Nephron progenitor cell (in vitro differentiated cells): ENCODE data around the gene TMEM18.

ENCODE experiments used
- DNase-seq: peaks from one replicate; pipeline ENCODE4 v3.0.0; 2021
- H3K27ac Mint-ChIP-seq: 2 replicates; pipeline ENCODE4 v1.8.0; 2021; ENCODE audit warnings: mild to moderate bottlenecking, moderate library complexity, mixed read lengths
- H3K27me3 Mint-ChIP-seq: 2 replicates; pipeline ENCODE4 v1.8.0; 2021; ENCODE audit warnings: mild to moderate bottlenecking, low read depth, mixed read lengths; ENCODE audit not compliant: poor library complexity
- H3K36me3 Mint-ChIP-seq: 2 replicates; pipeline ENCODE4 v1.8.0; 2021; ENCODE audit warnings: low read depth, mixed read lengths
- H3K4me1 Mint-ChIP-seq: 2 replicates; pipeline ENCODE4 v1.8.0; 2021; ENCODE audit warnings: mixed read lengths
- H3K4me3 Mint-ChIP-seq: 2 replicates; pipeline ENCODE4 v1.8.0; 2021; ENCODE audit warnings: mild to moderate bottlenecking, moderate library complexity, mixed read lengths
- H3K9me3 Mint-ChIP-seq: 2 replicates; pipeline ENCODE4 v1.8.0; 2021; ENCODE audit warnings: mild to moderate bottlenecking, moderate library complexity, mixed read lengths
- CTCF ChIP-seq: fragments of 200-600 bp; sonication (generic); IDR thresholded peaks from 2 replicates; pipeline ENCODE4 v1.5.0; 2021; ENCODE audit warnings: antibody characterized with exemption

Gene TMEM18

GRCh38 chr2:624551-625347 is 52.5 kb downstream of the TMEM18 start:
- Mint-ChIP-seq H3K4me1 (peaks cover 7% of the 10 kb centered on the region), H3K36me3 (no peaks in the 10 kb centered on the region), H3K4me3 (no peak overlapping the region), H3K27me3 (peaks cover 7% of the 10 kb centered on the region), H3K9me3 (peaks cover 3% of the 10 kb centered on the region), H3K27ac (no peak overlapping the region)
- no peak for DNase-seq
- TF ChIP-seq CTCF, result no peak

GRCh38 chr2:624096-624495 is 53.1 kb downstream of the TMEM18 start:
- no peaks in the 10 kb centered on the region for H3K36me3 Mint-ChIP-seq
- H3K27ac Mint-ChIP-seq, result no peak overlapping the region
- H3K4me3 Mint-ChIP-seq, result no peak overlapping the region
- TF ChIP-seq CTCF, result no peak
- DNase-seq, result no peak
- peaks cover 8% of the 10 kb centered on the region for H3K27me3 Mint-ChIP-seq
- H3K4me1 Mint-ChIP-seq, result peaks cover 12% of the 10 kb centered on the region
- peaks cover 4% of the 10 kb centered on the region for H3K9me3 Mint-ChIP-seq

- H3K4me3 Mint-ChIP-seq, result no peak overlapping the region
- DNase-seq, result no peak
- no peaks in the 10 kb centered on the region for H3K36me3 Mint-ChIP-seq
- peaks cover 8% of the 10 kb centered on the region for H3K27me3 Mint-ChIP-seq
- peaks cover 17% of the 10 kb centered on the region for H3K4me1 Mint-ChIP-seq
- no peak overlapping the region for H3K27ac Mint-ChIP-seq
- no peak for TF ChIP-seq CTCF
- peaks cover 10% of the 10 kb centered on the region for H3K9me3 Mint-ChIP-seq
Measured at GRCh38 chr2:623130-623922, 53.9 kb downstream of the TMEM18 start.

GRCh38 chr2:622357-622756 is 54.8 kb downstream of the TMEM18 start:
- H3K27me3 Mint-ChIP-seq, result peaks cover 6% of the 10 kb centered on the region
- no peak overlapping the region for H3K4me3 Mint-ChIP-seq
- H3K4me1 Mint-ChIP-seq, result peaks cover 17% of the 10 kb centered on the region
- TF ChIP-seq CTCF, result no peak
- H3K36me3 Mint-ChIP-seq, result no peaks in the 10 kb centered on the region
- peaks cover 19% of the 10 kb centered on the region for H3K9me3 Mint-ChIP-seq
- DNase-seq, result no peak
- H3K27ac Mint-ChIP-seq, result no peak overlapping the region

DNA sequence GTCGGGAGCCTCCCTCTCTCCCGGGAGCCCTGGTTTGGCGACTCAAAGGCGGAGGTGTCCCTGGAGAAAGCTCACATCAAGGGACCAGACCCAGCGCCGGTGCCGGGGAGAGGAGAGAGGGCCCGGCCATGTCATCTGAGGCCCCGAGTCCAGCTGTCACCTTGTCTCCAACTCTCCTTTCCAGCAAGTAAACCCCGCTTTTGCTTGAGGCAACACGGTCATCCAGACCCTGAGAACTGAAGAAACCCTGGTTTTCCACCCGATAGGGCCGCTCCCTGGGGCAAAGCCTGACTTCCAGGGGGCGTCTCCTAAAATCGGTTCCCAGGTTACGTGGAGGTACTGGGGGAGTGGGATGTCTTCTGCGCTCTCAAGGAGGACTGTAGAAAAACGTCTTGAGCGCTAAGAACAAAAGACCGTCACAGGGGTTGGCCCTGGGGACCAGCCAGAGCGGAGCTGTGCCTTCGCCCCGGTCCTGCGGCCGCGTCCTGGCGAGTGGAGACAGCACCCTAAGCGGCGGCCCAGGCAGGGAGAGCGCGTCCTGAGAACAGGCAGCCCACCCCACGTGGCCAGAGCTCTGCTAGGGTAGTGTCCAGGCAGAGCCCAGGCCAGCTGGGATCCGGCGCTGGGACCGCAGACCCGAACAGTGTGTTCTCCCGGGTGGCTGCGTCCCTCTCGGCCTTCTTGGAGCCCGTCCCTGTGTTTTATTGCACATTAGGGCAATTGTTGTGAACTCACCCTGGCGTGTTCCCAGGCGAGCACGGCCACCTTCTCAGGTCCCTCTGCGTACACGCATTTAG is 55.7 kb downstream of the TMEM18 start:
- TF ChIP-seq CTCF, result no peak

More for the DNA sequence above, 55.7 kb downstream of the TMEM18 start:
- H3K4me1 Mint-ChIP-seq, result peaks cover 17% of the 10 kb centered on the region
- no peak overlapping the region for H3K4me3 Mint-ChIP-seq
- H3K9me3 Mint-ChIP-seq, result peaks cover 20% of the 10 kb centered on the region
- DNase-seq, result no peak
- no peak overlapping the region for H3K27ac Mint-ChIP-seq
- H3K36me3 Mint-ChIP-seq, result no peaks in the 10 kb centered on the region
- peaks cover 5% of the 10 kb centered on the region for H3K27me3 Mint-ChIP-seq
